ENCODE results near the gene HOXB13.

The HOXB13 gene

GRCh38 chr17:48711128-48711527, 17.4 kb downstream of the HOXB13 start:
- no peak for DNase-seq (ENCODE audit: low spot score)

GRCh38 chr17:48704361-48705248, 23.9 kb downstream of the HOXB13 start:
- FAIRE-seq (no peak), DNase-seq (ENCODE audit: low spot score) (no peak)

More at GRCh38 chr17:48711128-48711527, 17.4 kb downstream of the HOXB13 start:
- no peak for FAIRE-seq

GRCh38 chr17:48701864-48702532, 26.6 kb downstream of the HOXB13 start:
- FAIRE-seq: no peak

GRCh38 chr17:48693178-48693577, 35.4 kb downstream of the HOXB13 start:
- DNase-seq (ENCODE audit: low spot score) (no peak), FAIRE-seq (no peak)

More at GRCh38 chr17:48701864-48702532, 26.6 kb downstream of the HOXB13 start:
- no peak for DNase-seq (ENCODE audit: low spot score)

- DNase-seq (ENCODE audit: low spot score) (no peak), FAIRE-seq (no peak)
These were observed 36.5 kb downstream of the HOXB13 start for GRCh38 chr17:48692049-48692448.

- DNase-seq (ENCODE audit: low spot score) (no peak), FAIRE-seq (no peak)
These were observed 37.9 kb downstream of the HOXB13 start for GRCh38 chr17:48690655-48691054.

- FAIRE-seq (no peak), DNase-seq (ENCODE audit: low spot score) (no peak)
These were observed 46.9 kb downstream of the HOXB13 start for GRCh38 chr17:48681609-48682008.

GRCh38 chr17:48679385-48680096, 49.0 kb downstream of the HOXB13 start:
- FAIRE-seq (no peak), DNase-seq (ENCODE audit: low spot score) (no peak)

- FAIRE-seq (no peak), DNase-seq (ENCODE audit: low spot score) (peak; percentile 86)
These were observed 50.2 kb downstream of the HOXB13 start for GRCh38 chr17:48678141-48678971.

GRCh38 chr17:48676963-48677558, 51.5 kb downstream of the HOXB13 start:
- FAIRE-seq (no peak), DNase-seq (ENCODE audit: low spot score) (no peak)

Data from urothelium cell line (cell line).